Hematopoietic multipotent progenitor cell (in vitro differentiated cells): Measurements from ENCODE around the gene AKAP1. TPM values are rescaled to one million over a fixed set of nuclear protein-coding genes. Genes with fewer than 3 reads are reported as not detected.
A peak's percentile ranks its signal among the peaks of the same experiment; 100 is the strongest.
"Not testable (repeated sequence)": the region's sequence is repeated elsewhere in the genome, so short reads cannot be mapped to it uniquely, and the experiment has no call there.

Source experiments
- DNase-seq, 3 donors: peaks; one replicate each; pipeline ENCODE4 v3.0.0-alpha.2; 2011 to 2015; ENCODE audit warnings: low read depth in 2 of 3, low spot score in 2 of 3
- total RNA-seq: library from RNA; depleted of rRNA; stranded (reverse); fragments of >200 nt; gene quantifications from one replicate; pipeline ENCODE4 v1.2.3, GENCODE V29; 2012

AKAP1 gene
- total RNA-seq, 1 donor: 42.8 TPM

DNA sequence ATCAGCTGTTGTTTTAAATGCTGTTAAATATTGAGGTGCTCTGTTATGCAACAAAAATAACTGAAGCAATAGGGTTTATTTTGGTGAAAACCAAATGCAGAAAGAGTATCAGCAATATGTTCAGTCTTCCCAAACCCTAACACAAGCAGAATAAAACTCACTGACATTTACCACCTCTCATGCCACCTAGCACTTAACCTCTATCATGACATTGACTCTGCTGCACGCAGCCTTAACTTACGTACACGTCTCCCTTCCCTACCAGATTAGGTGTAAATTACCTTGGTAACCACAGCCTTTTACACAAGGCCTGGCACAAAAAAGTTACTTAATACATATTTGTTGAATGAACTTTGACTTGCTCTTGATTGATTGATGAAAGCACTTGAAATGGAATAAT, 9.9 kb upstream of the AKAP1 start:
- DNase-seq: no peak

DNA sequence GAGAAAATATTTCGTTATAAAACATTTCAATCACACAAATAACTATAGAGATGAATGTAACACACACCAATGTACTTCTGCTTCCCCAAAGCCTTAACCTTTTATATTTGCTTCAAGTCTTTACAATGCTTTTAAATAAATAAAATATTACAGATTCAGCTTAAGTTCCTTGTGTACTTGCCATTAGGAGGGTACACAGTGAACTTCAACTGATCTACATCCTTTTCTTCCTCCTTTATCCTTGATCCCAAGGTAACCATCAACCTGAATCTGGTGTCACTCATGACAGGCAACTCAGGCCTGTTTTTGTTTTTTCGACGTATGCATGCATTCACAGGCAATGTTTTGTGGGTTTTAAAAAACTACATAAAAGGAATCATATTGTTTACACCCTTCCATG, 9.3 kb upstream of the AKAP1 start:
- no peak for DNase-seq

DNA sequence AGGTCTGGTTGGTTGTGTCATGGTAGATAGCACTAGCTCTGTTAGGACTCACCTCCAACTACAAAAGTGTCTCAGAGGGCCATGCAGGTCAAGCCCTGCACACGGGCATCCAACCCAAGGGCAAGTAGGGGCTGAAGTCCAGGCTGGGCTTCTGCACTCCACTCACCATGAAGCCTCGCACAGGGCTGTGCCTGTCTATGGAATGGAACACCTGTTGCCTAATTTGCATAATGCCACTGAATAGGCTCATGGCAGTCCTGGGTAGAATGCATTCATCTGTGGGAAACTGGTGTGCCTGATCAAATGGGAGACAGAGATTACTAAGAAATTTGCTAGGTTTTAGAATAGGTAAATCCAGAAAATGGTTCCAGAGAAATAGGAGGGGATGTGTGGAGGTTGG, 8.0 kb upstream of the AKAP1 start:
- DNase-seq: no peak

DNA sequence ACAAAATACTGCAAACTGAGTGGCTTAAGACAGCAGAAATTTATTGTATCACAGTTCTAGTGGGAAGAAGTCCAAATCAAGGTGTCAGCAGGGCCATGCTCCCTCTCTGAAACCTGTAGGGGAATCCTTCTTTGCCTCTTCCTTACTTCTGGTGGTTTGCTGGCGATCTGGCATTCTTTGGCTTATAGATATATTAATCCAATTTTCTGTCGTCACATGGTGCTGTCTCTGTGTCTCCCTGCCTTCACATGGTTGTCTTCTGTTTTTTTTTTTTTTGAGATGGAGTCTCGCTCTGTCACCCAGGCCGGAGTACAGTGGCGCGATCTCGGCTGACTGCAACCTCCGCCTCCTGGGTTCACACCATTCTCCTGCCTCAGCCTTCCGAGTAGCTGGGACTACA, 6.8 kb upstream of the AKAP1 start:
- no peak for DNase-seq

DNA sequence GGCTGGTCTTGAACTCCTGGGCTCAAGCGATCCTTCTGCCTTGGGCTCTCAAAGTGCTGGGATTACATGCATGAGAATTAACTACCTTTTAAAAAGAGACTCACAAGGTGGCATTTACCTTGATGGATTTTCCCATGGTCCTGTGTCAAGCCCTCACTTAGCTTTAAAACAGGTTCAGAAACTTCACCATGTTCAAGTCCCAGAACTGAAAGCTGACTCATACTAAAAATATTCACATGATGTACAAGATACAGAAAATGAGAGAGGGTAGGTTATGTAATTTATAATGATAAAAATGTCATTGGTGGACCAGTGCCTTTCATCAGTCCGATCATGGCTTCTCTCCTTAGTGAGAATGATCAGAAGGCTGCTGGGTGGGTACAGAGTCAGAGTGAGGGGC, 4.3 kb upstream of the AKAP1 start:
- DNase-seq: no peak

DNA sequence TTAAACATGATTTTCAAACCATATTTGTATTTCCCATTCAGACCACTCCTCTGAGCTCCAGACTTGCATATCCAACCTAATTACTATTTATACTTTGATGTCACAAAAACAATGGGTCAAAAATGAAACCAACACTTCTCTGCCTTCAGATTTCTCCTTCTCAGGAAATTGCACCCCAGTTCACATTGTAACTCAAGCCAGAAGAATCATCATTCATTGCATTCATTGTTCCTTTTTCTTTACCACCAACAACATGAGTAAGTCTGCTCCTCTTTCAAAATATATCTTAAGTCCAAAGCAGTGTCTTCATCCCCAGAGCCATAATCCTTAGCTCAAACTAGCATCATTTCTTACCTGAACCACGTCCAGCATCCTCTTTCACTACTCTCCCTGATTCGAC, 2.6 kb upstream of the AKAP1 start:
- no peak for DNase-seq

DNA sequence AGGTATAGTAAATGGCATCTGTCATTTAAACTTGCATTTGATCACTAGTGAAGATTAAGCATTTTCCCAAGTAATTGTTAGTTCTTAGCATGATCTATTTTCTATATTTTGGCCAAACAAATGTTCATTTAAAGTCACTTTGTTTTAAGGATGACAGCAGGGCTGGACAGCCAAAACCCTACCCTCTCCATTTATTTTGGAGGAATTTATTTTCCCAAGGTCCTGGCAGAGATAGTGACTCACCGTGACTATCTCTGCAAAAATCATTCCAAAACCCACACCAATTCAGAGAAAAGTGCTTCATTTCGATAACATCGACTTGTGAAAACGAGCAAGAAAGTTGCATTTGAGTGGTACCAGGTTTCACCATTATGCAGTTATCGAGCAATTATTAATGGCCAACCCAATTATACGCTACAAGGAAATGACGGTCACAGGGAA, 665 bp upstream of the AKAP1 start:
- no peak for DNase-seq

DNA sequence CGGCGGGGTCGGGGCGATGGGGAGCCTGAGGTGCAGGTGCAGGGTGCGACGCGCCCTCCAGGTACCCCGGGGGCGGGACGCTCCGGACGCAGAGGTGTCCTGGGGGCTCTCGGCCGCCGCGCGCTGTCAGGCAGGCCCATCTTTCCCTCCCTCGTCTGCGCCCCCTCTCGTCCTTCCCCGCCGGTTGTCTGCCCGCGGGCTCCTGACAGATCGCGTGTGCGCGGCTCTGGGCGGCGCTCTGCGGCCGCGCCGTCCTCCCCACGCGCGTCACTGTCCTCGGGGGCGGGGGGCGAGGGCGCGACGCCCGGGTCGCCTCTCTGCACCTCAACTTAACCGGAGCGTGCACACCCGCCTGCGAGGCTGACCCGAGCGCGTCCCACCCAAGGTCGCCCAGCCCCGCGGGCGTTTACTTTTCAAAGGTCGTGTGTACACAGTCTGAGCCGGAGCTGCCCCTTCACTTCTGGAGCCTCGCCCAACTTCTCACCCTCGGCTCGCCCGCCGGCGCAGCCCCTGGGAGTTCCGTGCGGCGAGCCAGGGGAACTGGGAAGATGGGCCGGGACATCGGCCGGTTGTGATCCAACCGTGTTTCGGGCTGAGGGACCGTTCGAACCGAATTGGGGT, 512 bp downstream of the AKAP1 start:
- DNase-seq: peak in 2 of 3 donors; percentile 64 to 70

DNA sequence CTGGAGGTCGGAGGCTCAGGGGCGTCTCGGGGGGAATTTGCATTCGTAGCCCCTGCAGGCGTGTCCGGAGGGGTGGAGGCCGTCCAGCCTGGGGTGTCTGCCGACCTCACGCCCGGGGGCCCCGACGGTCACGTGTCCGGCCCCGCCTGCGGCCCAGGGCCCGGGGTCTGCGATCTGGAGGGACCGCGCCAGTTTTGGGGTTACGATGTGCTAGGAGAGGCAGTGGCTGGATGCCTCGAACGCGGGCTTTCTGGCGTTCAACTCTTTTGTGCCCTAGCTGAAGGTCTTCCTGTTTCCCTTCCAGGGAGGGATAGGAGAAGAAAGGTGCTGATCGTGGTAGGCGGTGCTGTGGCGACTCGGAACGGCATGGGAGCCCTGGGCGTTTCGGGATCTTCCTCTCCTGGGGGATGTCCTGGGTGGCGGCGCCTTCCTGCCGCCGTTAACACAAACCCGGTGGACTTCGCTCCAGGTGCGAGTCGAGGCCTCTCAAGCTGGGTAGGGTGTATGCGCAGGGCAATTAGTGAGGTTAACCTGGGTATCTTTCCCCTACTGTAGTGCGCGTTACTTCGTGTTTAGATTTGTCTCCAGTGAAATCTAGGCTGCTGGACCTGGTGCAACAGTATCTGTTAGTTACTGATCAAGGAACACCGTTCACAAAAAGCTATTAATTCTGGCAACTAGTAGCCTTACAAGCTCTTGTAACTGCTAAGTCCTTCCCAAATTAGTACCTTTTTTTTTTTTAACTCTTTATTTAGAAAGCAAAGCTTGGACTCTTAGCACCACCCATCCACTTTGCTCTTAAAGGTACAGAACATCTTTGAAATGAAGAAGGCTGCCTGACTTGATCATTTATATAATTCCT, 1.3 kb downstream of the AKAP1 start:
- peak in 1 of 3 donors; percentile 9 for DNase-seq

DNA sequence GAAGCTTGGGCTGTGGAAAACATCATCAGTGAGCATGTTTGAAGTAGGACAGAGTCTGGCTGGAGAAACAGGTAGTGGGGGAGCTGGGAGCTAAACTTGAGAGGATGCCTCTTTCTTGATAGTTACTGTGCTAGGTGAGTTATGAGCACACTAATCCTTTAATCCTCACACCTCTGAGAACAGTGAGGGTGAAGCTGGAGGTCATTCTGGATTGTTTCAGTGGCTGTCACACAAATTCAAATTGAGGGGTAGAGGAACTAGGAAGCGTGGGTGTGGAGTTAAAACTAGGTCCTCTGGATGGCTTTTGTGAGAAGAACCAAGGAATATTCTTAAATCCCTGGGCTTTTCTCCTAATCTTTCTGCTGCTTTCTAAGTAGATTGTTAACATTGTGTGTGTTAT, 3.3 kb downstream of the AKAP1 start:
- DNase-seq: no peak

DNA sequence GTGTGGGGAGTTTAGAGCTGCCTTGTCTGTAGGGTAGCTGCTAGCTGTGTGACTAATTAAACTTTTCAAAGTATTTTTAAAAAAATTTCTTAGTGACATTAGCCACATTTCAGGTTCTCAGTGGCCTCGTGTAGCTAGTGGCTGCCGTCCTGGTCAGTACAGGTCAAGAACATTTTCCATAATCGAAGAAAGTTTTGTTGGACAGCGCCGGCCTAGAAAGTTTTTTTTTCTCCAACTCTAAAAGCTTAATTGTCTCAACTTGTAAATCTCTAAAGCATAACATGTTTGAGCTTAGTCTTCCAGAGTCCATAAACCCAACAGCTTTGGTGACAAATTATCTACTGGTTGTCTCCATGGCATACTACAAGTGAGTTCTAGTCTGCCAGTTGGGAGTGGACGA, 4.3 kb downstream of the AKAP1 start:
- DNase-seq: no peak

DNA sequence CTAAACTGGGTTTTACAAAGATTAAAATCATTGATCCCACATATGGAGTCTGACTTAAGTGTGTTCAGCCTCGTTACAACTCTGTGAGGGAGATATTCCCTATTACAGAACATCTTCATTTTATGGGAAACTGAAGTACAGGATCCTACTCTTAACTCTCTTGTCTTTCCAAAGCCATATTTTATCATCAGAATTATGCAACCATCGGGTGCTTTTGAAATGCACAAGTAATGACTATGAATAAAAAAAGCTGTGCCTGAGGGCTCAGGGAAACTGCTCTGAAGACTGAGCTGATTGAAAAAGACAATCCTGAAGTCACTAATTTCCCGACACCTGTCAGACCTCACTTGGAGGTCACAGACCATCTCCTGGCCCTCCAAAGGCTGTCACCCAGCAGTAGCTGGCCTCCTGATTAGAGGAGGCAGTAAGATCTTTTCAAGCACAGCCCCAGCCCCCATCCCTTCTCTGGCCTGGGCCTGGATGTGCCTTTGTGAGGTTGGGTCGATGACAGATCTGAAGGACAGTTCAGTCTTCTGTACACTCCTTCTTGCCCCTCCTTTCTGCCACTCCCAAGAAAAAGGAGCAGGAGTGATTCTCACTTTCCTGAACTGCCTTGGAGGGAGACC, 5.6 kb downstream of the AKAP1 start:
- DNase-seq: no peak

DNA sequence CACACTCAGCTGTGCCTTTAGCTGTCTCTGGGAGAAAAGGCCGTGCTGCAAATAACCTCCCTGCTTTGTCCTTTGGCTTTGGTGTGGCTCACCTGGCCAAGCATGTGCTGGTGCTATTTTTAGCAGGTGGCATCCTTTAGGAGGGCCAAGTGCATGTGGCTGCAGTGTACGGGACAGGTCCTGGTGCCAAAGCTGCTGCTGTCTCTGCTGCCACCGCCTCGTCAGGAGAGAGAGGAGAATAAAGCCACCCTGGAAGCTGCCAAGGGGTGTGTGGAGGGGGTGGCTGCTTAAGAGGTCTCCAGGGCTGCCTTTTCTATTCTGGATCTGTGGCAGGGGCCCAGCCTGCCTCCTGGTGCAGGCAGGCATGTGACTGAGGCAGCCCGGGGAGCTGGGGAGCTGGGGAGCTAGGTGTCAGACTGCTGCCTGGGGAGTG, 6.2 kb downstream of the AKAP1 start:
- DNase-seq: no peak

DNA sequence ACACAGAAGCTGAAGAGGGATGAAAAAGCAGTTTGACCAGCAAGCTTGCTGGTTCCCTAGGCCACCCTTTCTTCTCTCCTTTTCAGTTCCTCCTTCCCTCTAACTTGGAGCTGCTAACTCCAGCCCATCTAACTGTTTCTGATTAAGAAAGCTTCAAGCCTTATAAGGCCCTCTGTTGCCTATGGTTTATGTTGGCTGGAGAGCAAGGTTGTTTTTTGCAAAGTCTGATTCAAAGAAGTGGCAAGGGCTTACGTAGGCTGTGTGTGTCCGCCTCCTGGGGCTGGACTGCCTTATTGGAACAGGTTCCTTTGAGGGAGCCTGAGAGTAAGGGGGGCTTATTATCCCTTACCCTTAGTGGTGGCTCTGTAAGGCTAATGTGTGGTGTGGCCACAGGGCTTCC, 7.1 kb downstream of the AKAP1 start:
- no peak for DNase-seq

DNA sequence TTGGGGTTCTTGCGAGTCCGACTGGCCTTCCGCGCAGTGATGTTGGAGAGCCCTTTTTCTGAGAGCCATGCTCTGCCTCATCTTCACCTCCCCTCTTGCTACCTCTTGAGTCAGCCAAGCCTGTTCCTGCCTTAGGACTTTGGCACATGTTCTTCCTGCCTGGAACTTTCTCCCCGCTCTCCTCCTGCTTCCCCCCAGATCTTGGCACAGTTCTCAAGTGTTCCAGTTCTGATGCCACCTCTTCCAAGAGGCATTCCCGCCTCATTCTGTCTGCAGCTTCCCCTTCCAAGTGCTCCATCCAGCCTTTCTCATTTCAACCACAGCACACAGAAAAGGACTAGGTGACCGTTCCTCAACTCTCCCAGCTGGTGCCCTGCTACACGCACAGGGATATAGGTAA, 7.7 kb downstream of the AKAP1 start:
- no peak for DNase-seq

DNA sequence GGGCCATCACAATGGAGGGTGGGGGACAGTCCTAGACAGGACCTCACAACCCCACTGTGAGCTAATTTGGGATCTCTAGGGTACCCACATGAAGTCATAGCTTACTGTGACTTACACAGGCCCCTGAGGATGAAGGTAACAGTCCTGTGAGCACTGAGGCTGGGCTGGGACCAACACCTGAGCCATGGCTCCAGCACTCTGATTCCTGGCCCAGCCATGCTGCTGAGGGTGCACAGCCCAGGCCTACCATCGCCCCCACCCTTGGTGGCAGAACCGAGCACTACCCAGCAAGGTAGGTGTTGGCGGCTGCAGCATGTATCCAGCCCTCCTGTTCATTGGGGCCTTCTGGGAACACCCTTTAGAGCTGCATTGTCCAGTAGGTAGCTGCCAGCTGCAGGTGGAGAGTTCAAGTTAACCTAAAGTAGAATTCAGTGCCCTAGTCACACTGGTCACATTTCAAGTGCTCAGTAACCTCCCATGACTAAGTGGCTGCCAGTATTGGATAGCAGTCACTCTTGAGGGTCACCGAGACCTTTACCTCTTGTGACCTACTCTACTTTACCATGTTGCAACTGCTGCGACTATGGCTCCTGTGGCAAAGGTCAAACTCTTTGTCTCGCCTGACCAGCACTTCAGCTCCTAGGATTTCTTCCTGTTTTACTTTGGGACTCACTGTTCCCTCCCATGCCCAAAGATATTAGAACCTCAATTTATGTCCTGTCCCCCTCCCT, 11.6 kb downstream of the AKAP1 start:
- no peak for DNase-seq

DNA sequence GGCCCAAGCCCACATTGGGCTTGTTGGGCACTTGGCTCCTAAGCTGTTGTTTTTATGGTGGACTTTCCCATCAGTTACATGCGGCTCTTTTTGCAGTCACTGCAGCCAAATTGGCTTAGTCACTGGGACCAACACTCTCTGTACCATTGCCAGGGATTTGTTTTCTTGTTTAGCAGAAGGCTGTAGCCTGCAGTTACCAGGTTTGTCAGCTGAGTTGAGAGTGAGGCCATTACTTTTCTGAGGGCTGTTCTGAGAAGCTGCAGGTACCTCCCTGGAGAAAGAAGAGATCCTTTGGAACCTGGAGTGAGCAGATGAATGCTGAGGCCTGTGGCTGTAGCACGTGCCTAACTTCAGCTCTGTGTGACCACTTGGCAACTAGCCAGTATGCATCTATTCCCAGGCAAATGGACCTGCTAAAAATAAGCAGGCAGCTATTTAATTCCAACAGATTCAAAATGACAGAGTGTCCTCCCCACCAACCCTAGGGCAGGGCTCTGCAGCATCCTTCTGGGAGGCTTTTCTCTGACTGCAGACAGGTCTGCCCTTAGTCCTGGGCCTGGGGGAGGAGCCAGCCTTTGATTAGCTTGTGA, 12.9 kb downstream of the AKAP1 start:
- no peak for DNase-seq

DNA sequence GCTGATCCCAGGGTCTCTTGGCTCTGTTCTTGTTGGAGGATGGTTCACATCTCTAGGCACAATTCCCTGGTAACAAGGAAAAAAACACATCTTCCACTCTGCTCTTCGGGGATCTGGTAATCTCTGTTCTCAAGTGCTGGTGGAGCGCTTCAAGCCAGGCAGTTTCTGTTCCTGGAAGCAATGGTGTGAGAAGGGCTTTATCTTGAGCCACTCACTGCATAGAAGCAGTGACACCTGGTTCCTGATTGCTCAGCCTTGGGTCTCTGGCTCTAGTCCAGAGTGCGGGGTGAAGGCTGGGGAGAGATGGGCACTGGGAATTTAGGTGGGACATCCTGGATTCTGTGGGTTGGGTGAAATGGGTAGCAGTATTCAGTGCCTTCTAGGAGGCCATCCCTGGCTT, 14.1 kb downstream of the AKAP1 start:
- no peak for DNase-seq

DNA sequence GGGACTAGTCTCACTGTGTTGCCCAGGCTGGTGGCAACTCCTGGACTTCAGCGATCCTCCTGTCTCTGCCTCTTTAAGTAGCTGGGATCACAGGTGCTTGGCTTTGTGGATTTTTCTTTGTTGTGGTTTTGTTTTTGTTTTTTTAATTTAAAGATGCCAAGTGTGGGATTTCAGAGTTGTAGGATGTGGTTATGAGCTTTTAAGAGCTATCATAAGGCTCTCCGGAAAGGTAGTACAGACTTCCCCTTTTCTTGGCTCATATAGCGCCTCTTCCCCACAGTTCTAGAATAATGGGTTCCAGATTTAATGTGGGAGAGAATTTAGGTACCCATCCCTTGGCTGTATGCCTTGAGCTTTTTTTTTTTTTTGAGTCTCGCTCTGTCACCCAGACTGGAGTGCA, 17.1 kb downstream of the AKAP1 start:
- DNase-seq: peak in 2 of 3 donors; percentile 33 to 74

DNA sequence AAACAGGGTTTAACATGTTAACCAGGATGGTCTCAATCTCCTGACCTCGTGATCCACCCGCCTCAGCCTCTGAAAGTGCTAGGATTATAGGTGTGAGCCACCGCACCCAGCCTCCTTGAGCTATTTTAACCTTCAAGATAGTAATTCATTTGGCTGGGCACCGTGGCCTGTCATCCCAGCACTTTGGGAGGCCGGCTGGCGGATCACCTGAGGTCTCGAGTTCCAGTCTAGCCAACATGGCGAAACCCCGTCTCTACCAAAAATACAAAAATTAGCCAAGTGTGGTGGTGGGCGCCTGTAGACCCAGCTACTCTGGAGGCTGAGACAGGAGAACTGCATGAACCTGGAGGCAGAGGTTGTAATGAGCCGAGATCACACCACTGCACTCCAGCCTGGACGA, 17.6 kb downstream of the AKAP1 start:
- not testable (repeated sequence) for DNase-seq
